Memory B cell (primary cell): ENCODE results near the gene PRXL2C.
"Not testable (repeated sequence)": the region's sequence is repeated elsewhere in the genome, so short reads cannot be mapped to it uniquely, and the experiment has no call there.

Experiments used
- ATAC-seq: fragments of 150-1000 bp; cut with Tn5 transposase; 2 replicates; pipeline ENCODE4 v1.10.0; 2021; ENCODE audit warnings: low read depth, mild to moderate bottlenecking, moderate library complexity
- DNase-seq, 2 donors: peaks; one replicate each; pipeline ENCODE4 v3.0.0; 2022; ENCODE audit warnings: low spot score in 2 of 2
- H3K27ac Mint-ChIP-seq: one replicate; pipeline ENCODE4 v1.8.0; 2022; ENCODE audit warnings: mild to moderate bottlenecking, moderate library complexity, mixed read lengths
- H3K27me3 Mint-ChIP-seq: one replicate; pipeline ENCODE4 v1.8.0; 2022; ENCODE audit warnings: mixed read lengths
- H3K36me3 Mint-ChIP-seq: one replicate; pipeline ENCODE4 v1.8.0; 2022; ENCODE audit warnings: mild to moderate bottlenecking, mixed read lengths
- H3K4me1 Mint-ChIP-seq: one replicate; pipeline ENCODE4 v1.8.0; 2022; ENCODE audit warnings: mixed read lengths
- H3K4me3 Mint-ChIP-seq: one replicate; pipeline ENCODE4 v1.8.0; 2022; ENCODE audit warnings: mild to moderate bottlenecking, moderate library complexity, mixed read lengths
- H3K9me3 Mint-ChIP-seq: one replicate; pipeline ENCODE4 v1.8.0; 2022; ENCODE audit warnings: mixed read lengths

PRXL2C gene

GRCh38 chr9:96655198-96655851 is at the start of gene PRXL2C:
TSS of gene PRXL2C (minus strand) at chr9:96655317. CDS start at chr9:96655281, 36 bp downstream.
- peak; percentile 67 for ATAC-seq
- peaks cover 17% of the 10 kb centered on the region for H3K4me1 Mint-ChIP-seq
- peak; percentile 68 to 75 for DNase-seq

GRCh38 chr9:96700721-96701375 is 45.7 kb upstream of the PRXL2C start:
- Mint-ChIP-seq H3K36me3 (peaks cover 14% of the 10 kb centered on the region), H3K9me3 (peaks cover 21% of the 10 kb centered on the region)
- not testable (repeated sequence) for ATAC-seq, H3K27me3 Mint-ChIP-seq, H3K27ac Mint-ChIP-seq, H3K4me3 Mint-ChIP-seq, DNase-seq, H3K4me1 Mint-ChIP-seq

More at GRCh38 chr9:96655198-96655851, at the start of gene PRXL2C:
- no peaks in the 10 kb centered on the region for H3K9me3 Mint-ChIP-seq
- peak within 1 kb of the TSS; percentile 98 for H3K27ac Mint-ChIP-seq
- H3K36me3 Mint-ChIP-seq = peaks cover 2% of the 10 kb centered on the region
- no peaks in the 10 kb centered on the region for H3K27me3 Mint-ChIP-seq
- H3K4me3 Mint-ChIP-seq = peak within 1 kb of the TSS; percentile 93

DNA sequence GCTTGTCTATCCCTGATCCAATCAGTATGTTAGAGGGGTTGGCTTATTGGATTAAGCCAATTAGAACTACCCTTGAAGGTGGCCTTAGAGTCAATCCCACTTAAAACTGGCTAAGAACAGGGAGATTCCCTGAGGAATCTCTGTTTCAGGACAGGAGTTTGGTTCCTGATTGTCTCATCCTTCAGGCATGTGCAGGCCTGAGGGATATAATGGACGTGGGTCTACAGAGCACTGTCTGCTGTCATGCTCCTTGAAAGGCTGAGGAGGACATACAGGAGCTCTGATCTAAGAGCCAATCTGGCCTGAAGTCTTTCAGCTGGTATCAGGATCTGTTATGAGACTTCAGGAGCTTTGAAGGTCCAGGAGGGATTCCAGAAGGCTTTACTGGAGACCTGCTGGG is 36.2 kb upstream of the PRXL2C start:
- Mint-ChIP-seq H3K36me3 (peaks cover 21% of the 10 kb centered on the region), H3K9me3 (peaks cover 10% of the 10 kb centered on the region), H3K4me3 (no peak overlapping the region), H3K27ac (no peak overlapping the region), H3K4me1 (peaks cover 9% of the 10 kb centered on the region), H3K27me3 (no peaks in the 10 kb centered on the region)
- DNase-seq = no peak
- no peak for ATAC-seq

GRCh38 chr9:96688745-96689464 is 33.8 kb upstream of the PRXL2C start:
- no peak overlapping the region for H3K4me3 Mint-ChIP-seq
- DNase-seq (no peak), ATAC-seq (no peak)
- H3K27me3 Mint-ChIP-seq = no peaks in the 10 kb centered on the region
- H3K4me1 Mint-ChIP-seq = peaks cover 9% of the 10 kb centered on the region
- peaks cover 11% of the 10 kb centered on the region for H3K9me3 Mint-ChIP-seq
- no peak overlapping the region for H3K27ac Mint-ChIP-seq
- peaks cover 20% of the 10 kb centered on the region for H3K36me3 Mint-ChIP-seq

- Mint-ChIP-seq H3K4me3 (no peak overlapping the region), H3K9me3 (peaks cover 10% of the 10 kb centered on the region), H3K4me1 (peaks cover 9% of the 10 kb centered on the region), H3K27ac (no peak overlapping the region), H3K27me3 (no peaks in the 10 kb centered on the region), H3K36me3 (peaks cover 17% of the 10 kb centered on the region)
- no peak for DNase-seq
- ATAC-seq = no peak
Observed at GRCh38 chr9:96688187-96688586, 33.1 kb upstream of the PRXL2C start.

DNA sequence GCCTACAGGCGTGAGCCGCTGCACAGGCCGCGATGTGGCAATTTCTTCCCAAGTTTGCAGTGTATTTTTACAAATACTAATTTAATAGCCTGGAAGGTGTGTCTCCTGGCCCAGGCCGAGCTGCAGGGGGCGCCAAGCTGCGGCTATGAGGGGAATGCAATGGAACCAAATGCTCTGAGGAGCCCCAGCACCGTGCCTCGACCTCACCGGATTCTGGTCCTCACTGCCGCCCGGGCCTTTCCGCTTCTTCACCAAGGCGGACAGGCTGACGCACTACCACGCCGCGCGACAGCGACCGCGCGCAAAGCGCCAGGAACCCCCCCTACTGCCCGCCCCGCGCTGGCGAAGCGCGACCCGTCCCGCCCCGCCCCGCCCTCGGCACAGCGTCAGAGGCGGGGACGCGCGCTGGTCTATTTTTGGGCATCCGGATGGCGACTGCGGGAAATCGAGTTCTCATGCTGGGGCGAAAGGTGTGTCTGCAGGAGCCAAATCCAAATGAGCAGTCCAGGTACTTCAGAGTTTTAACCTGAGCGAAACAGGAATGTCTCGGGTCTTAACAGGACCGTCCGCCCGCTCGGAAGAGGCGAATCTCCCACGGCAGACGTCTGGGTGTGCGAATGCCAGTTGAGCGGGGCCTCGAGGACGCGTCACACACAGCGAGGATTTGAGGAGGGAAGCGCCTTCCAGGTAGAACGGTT is 31.7 kb upstream of the PRXL2C start:
- Mint-ChIP-seq H3K4me1 (peaks cover 9% of the 10 kb centered on the region), H3K27ac (peak overlapping the region; percentile 94), H3K27me3 (no peaks in the 10 kb centered on the region), H3K9me3 (peaks cover 7% of the 10 kb centered on the region), H3K4me3 (peak overlapping the region; percentile 94), H3K36me3 (peaks cover 13% of the 10 kb centered on the region)
- DNase-seq = peak; percentile 71 to 79
- ATAC-seq = peak; percentile 93

DNA sequence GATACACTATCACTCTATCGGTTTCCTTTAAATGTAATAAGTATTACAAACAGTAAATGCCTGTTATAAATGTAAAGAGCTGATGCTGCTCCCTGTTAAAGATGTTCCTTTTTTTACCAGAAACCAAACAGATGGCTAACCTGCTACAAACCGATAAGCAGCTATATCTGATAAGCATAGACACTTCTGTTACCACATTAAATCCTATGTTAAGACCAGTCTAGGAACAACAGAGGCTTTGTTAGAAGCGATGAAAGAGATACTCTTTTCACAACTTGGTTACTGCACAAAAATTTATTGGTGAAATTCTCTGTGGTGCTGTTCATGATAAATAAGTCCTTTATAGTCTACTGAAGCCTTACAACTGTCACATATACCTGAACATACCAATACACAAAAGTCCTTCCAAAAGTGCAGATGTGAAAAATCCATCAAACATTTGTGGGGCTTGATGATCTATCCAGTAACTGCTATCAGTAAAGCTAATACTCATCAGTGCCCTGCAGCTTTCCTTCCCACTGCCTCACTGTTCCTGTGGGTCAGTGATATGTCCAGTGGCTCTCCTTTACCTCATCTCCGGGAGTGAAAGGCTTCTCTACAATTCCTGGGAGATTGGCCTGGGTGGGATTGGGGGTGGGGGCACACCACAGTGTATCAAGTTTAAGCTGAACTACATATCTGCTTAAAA is 25.8 kb upstream of the PRXL2C start:
- Mint-ChIP-seq H3K27me3 (no peaks in the 10 kb centered on the region), H3K4me3 (no peak overlapping the region), H3K36me3 (no peaks in the 10 kb centered on the region), H3K4me1 (no peaks in the 10 kb centered on the region), H3K27ac (no peak overlapping the region), H3K9me3 (peaks cover 2% of the 10 kb centered on the region)
- DNase-seq (no peak), ATAC-seq (no peak)

- H3K27me3 Mint-ChIP-seq = peaks cover 4% of the 10 kb centered on the region
- no peaks in the 10 kb centered on the region for H3K9me3 Mint-ChIP-seq
- no peaks in the 10 kb centered on the region for H3K4me1 Mint-ChIP-seq
- no peak overlapping the region for H3K27ac Mint-ChIP-seq
- H3K36me3 Mint-ChIP-seq = no peaks in the 10 kb centered on the region
- no peak overlapping the region for H3K4me3 Mint-ChIP-seq
- ATAC-seq (no peak), DNase-seq (no peak)
Observed at GRCh38 chr9:96674906-96675538, 19.9 kb upstream of the PRXL2C start.

DNA sequence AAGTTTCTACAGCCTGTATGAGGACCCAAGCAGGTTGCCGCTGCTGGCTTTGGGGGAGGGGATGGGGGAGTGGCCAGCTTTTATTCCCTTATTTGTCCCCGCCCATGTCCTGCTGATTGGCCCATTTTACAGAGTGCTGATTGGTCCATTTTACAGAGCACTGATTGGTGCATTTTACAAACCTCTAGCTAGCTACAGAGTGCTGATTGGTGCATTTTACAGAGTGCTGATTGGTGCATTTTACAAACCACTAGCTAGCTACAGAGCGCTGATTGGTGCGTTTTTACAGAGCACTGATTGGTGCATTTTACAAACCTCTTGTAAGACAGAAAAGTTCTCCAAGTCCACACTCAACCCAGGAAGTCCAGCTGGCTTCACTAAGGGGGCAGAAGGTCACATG is 18.7 kb upstream of the PRXL2C start:
- H3K9me3 Mint-ChIP-seq, H3K27me3 Mint-ChIP-seq, H3K27ac Mint-ChIP-seq, H3K36me3 Mint-ChIP-seq, ATAC-seq, DNase-seq, H3K4me3 Mint-ChIP-seq, H3K4me1 Mint-ChIP-seq: not testable (repeated sequence)

- Mint-ChIP-seq H3K27me3 (peaks cover 10% of the 10 kb centered on the region), H3K9me3 (no peaks in the 10 kb centered on the region), H3K27ac (no peak overlapping the region), H3K4me1 (no peaks in the 10 kb centered on the region), H3K4me3 (no peak overlapping the region), H3K36me3 (no peaks in the 10 kb centered on the region)
- DNase-seq (no peak), ATAC-seq (no peak)
Observed at GRCh38 chr9:96668868-96669534, 13.9 kb upstream of the PRXL2C start.

- Mint-ChIP-seq H3K4me1 (no peaks in the 10 kb centered on the region), H3K9me3 (no peaks in the 10 kb centered on the region), H3K27me3 (peaks cover 8% of the 10 kb centered on the region), H3K4me3 (no peak overlapping the region), H3K27ac (no peak overlapping the region), H3K36me3 (no peaks in the 10 kb centered on the region)
- DNase-seq (no peak), ATAC-seq (no peak)
Observed at GRCh38 chr9:96667363-96667728, 12.2 kb upstream of the PRXL2C start.

- not testable (repeated sequence) for H3K9me3 Mint-ChIP-seq, H3K4me1 Mint-ChIP-seq, H3K36me3 Mint-ChIP-seq, H3K27me3 Mint-ChIP-seq, H3K4me3 Mint-ChIP-seq, H3K27ac Mint-ChIP-seq
- DNase-seq (peak in 1 of 2 donors; percentile 29), ATAC-seq (peak; percentile 78)
Observed at GRCh38 chr9:96666653-96667362, 11.7 kb upstream of the PRXL2C start.
